Activated naive CD4-positive, alpha-beta T cell treated with anti-CD3 and anti-CD28 coated beads, Interleukin-2, amount 10 ng/mL, durations not matched to agents 5 hours and 36 hours (primary cell): Measurements from ENCODE around the gene BTG2. TPM values are rescaled to one million over a fixed set of nuclear protein-coding genes. Genes with fewer than 3 reads are reported as not detected.

ENCODE experiments used
- total RNA-seq, 2 experiments: library from RNA; stranded (reverse); gene quantifications; one replicate each; pipeline ENCODE4 v1.2.3, GENCODE V29; 2021

The BTG2 gene, protein sequence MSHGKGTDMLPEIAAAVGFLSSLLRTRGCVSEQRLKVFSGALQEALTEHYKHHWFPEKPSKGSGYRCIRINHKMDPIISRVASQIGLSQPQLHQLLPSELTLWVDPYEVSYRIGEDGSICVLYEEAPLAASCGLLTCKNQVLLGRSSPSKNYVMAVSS
- total RNA-seq = 100 to 1,000 TPM; 102 to 105 TPM

DNA sequence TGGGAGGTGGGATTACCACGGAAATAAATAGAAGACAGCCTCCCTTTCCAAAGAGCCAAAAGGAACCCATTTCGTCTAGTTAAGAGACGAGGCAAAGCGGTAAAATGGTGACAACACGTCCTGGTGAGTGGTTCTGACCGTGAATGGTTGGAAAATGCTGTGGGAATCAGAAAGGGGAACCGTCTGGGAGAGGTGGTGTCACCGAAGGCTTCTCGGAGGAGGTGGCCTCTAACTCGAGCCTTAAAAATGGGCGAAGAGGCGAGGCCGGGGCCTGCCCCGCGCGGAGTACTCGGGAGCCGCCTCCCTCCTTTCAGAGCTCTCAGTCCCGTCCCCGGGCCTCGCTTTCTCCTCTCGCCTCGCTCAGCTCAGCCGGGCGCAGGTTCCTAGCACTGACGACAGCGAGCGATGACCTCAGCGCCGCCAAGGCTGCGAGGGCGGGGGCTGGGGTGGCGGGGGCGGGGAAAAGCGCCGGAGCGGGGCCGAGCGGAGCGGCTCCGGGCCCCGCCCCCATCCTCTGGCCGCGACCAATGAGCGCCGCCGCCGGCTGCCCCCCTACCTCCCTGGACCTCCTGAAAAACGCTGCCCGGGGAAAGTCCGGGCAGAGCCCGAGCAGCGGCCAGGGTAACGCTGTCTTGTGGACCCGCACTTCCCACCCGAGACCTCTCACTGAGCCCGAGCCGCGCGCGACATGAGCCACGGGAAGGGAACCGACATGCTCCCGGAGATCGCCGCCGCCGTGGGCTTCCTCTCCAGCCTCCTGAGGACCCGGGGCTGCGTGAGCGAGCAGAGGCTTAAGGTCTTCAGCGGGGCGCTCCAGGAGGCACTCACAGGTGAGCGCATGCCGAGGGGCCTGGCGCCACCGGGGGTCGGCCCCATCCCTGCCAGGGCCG lies at the start of gene BTG2:
Gene BTG2 (plus strand): TSS at position 601 of the 890 bp plus-strand sequence. CDS start 88 bp downstream, at position 689.

DNA sequence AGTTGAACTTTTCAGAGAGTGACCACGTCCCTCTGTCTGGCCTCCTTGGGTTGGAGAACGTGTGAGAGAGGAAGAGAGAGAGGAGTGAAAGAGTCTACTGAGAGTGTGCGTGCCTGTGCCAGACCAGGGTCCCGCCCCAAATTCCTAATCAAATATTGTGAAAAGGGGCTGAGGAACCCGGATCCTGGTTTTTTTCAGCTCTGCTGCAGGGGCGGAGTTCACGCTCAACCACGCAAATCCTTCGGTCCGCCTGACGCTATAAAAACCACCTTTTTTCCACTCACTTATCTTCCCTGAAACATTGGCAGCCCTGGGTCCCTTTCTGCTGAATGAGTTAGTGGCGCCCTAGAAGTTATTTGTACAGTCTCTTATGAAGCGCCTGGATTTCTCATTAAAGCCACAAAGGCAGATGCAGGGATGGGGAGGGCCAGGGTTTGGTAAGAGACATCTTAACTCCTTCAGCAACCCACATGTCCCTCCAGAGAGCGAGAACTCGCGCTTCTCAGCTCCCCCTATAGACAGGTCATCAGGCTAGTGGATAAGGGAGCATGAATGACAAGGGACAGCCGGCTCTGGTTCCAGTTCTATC lies 45.8 kb downstream of the BTG2 start, which contains the start of gene FMOD:
Gene FMOD (minus strand): TSS at position 86 of the 589 bp plus-strand sequence. CDS start 2,852 bp downstream, outside the sequence.

Other genes with a start within 250 kb of the BTG2 start
- gene MYOG, start 219.5 kb upstream of the BTG2 start, total RNA-seq = not detected
- not detected for gene ADORA1, start 177.8 kb upstream of the BTG2 start, total RNA-seq
- gene MYBPH, start 129.7 kb upstream of the BTG2 start, total RNA-seq = not detected
- not detected for gene CHI3L1, start 118.8 kb upstream of the BTG2 start, total RNA-seq
- under 1 TPM; 0.19 to 0.81 TPM for gene CHIT1, start 75.8 kb upstream of the BTG2 start, total RNA-seq
- gene FMOD, start 45.6 kb downstream of the BTG2 start, total RNA-seq = under 1 TPM; 0.12 to 0.40 TPM
- not detected for gene PRELP, start 170.3 kb downstream of the BTG2 start, total RNA-seq
- not detected for gene OPTC, start 188.6 kb downstream of the BTG2 start, total RNA-seq